Measurements from ENCODE around the gene NMT1. TPM values are rescaled to one million over a fixed set of nuclear protein-coding genes. Genes with fewer than 3 reads are reported as not detected.

The NMT1 gene
- total RNA-seq, 2 experiments from 2014 or later: 61.1 to 62.2 TPM

DNA sequence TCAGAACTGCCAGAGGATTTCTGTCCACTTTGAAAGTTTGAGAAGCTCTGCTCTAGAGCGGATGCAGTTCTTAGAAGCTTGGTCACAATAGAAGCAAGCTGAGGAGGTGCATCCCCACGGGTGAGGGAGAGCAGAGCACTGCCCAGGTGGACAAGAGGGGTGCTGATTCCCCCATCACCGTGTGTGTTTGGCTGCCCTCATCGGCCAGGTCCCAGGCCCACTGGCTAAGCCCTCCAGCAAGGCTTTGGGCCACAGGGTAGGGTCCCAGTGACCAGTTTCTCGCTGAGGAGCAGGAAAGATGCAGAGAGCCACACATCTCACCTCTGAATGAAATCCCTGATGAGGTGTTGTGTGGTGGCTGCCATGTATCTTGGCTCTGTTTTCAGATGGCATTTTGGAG is 26.9 kb downstream of the NMT1 start:
- no peaks in the 10 kb centered on the region for H3K4me1 Mint-ChIP-seq (ENCODE audit: low read depth)
- Histone ChIP-seq H3K4me1 (ENCODE audit: insufficient read depth, low read length) (no peaks in the 10 kb centered on the region), H3K4me3 (ENCODE audit: low read length) (no peak overlapping the region), H3K27me3 (ENCODE audit: control insufficient read depth in 1 of 2, insufficient read depth in 2 of 2, low read length in 2 of 2) (no peaks in the 10 kb centered on the region), H3K36me3 (ENCODE audit: insufficient read depth, low read length) (peaks cover 85% of the 10 kb centered on the region), H3K9me3 (ENCODE audit: control insufficient read depth in 1 of 2, insufficient read depth in 1 of 2, low read length in 2 of 2) (no peaks in the 10 kb centered on the region), H3K27ac (ENCODE audit: low read depth in 1 of 2, low read length in 2 of 2) (no peak overlapping the region)
- peaks cover 80% of the 10 kb centered on the region for H3K36me3 Mint-ChIP-seq (ENCODE audit: low read depth)
- ChIA-PET CTCF (no interaction called here), POLR2A (no interaction called here)
- TF ChIP-seq, protein P1, sequence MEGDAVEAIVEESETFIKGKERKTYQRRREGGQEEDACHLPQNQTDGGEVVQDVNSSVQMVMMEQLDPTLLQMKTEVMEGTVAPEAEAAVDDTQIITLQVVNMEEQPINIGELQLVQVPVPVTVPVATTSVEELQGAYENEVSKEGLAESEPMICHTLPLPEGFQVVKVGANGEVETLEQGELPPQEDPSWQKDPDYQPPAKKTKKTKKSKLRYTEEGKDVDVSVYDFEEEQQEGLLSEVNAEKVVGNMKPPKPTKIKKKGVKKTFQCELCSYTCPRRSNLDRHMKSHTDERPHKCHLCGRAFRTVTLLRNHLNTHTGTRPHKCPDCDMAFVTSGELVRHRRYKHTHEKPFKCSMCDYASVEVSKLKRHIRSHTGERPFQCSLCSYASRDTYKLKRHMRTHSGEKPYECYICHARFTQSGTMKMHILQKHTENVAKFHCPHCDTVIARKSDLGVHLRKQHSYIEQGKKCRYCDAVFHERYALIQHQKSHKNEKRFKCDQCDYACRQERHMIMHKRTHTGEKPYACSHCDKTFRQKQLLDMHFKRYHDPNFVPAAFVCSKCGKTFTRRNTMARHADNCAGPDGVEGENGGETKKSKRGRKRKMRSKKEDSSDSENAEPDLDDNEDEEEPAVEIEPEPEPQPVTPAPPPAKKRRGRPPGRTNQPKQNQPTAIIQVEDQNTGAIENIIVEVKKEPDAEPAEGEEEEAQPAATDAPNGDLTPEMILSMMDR (IDR thresholded peaks at IDR 0.05): no peak
- ATAC-seq (ENCODE audit: poor library complexity) (no peak), DNase-seq (no peak)
- H3K27me3 Mint-ChIP-seq: no peaks in the 10 kb centered on the region
- H3K27ac Mint-ChIP-seq: no peak overlapping the region
- H3K9me3 Mint-ChIP-seq: no peaks in the 10 kb centered on the region
- H3K4me3 Mint-ChIP-seq: no peak overlapping the region
- intact Hi-C loops (cut with DNase I, micrococcal nuclease): no loop called here

DNA sequence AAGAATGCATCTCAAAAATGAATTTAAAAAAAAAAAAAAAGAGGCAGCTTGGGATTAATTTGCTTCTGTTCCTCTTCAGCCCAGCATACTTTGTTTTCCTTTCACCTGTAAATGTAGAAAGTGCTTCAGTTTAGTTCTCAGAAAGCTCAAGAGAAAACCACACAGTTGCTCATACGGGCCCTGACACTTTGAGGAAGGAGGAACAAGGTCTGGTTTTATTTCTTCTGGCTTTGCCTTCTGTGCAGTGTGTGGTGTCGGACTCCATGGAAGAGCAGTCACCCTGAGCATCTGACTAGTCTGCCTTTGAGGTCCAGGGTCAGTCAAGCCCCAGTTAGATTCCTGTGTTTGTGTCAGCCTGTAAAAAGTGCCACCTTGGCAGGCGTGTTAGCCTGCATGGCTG is 27.6 kb downstream of the NMT1 start:
- TF ChIP-seq, protein P1 (IDR thresholded peaks at IDR 0.05): no peak
- Histone ChIP-seq H3K4me3 (ENCODE audit: low read length) (no peak overlapping the region), H3K27ac (ENCODE audit: low read depth in 1 of 2, low read length in 2 of 2) (no peak overlapping the region), H3K27me3 (ENCODE audit: control insufficient read depth in 1 of 2, insufficient read depth in 2 of 2, low read length in 2 of 2) (no peaks in the 10 kb centered on the region), H3K36me3 (ENCODE audit: insufficient read depth, low read length) (peaks cover 86% of the 10 kb centered on the region), H3K4me1 (ENCODE audit: insufficient read depth, low read length) (no peaks in the 10 kb centered on the region), H3K9me3 (ENCODE audit: control insufficient read depth in 1 of 2, insufficient read depth in 1 of 2, low read length in 2 of 2) (no peaks in the 10 kb centered on the region)
- ATAC-seq (ENCODE audit: poor library complexity): no peak
- Mint-ChIP-seq H3K4me1 (ENCODE audit: low read depth) (no peaks in the 10 kb centered on the region), H3K36me3 (ENCODE audit: low read depth) (peaks cover 82% of the 10 kb centered on the region), H3K4me3 (no peak overlapping the region), H3K27me3 (no peaks in the 10 kb centered on the region), H3K9me3 (no peaks in the 10 kb centered on the region), H3K27ac (no peak overlapping the region)
- CTCF ChIA-PET: interaction anchor here (0.9 kb wide), 1 partner anchor 18 kb away, joined by 3 read pairs; no protein-coding TSS in a partner anchor
- intact Hi-C loops (cut with DNase I, micrococcal nuclease): no loop called here
- POLR2A ChIA-PET: no interaction called here
- no peak for DNase-seq

DNA sequence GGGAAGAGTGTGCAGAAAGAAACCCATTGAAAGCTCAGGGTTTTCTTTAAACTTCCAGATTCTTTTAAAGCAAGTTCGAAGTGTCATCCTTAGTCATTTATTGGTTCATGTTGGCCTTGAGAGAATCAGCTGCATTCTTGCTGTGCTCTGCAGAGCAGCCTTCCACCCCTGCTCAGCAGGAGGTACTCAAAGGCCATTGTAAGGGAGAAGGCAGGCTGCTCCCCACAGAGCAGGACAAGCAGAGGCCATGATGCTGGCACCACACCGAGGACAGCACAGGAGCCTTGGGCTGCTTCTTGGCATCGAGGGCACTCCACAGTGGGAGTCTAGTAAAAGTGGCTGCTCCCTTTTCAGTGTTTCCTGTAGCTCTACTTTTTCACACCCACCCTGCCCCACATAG is 29.6 kb downstream of the NMT1 start:
- Histone ChIP-seq H3K36me3 (ENCODE audit: insufficient read depth, low read length) (peaks cover 91% of the 10 kb centered on the region), H3K27me3 (ENCODE audit: control insufficient read depth in 1 of 2, insufficient read depth in 2 of 2, low read length in 2 of 2) (no peaks in the 10 kb centered on the region), H3K4me1 (ENCODE audit: insufficient read depth, low read length) (no peaks in the 10 kb centered on the region), H3K4me3 (ENCODE audit: low read length) (no peak overlapping the region), H3K27ac (ENCODE audit: low read depth in 1 of 2, low read length in 2 of 2) (no peak overlapping the region), H3K9me3 (ENCODE audit: control insufficient read depth in 1 of 2, insufficient read depth in 1 of 2, low read length in 2 of 2) (no peaks in the 10 kb centered on the region)
- ATAC-seq (ENCODE audit: poor library complexity) (no peak), DNase-seq (no peak)
- POLR2A ChIA-PET: no interaction called here
- intact Hi-C loops (cut with DNase I, micrococcal nuclease): no loop called here
- CTCF ChIA-PET: no interaction called here
- Mint-ChIP-seq H3K36me3 (ENCODE audit: low read depth) (peaks cover 84% of the 10 kb centered on the region), H3K4me3 (no peak overlapping the region), H3K4me1 (ENCODE audit: low read depth) (no peaks in the 10 kb centered on the region), H3K27me3 (no peaks in the 10 kb centered on the region), H3K9me3 (no peaks in the 10 kb centered on the region), H3K27ac (no peak overlapping the region)
- TF ChIP-seq, protein P1 (IDR thresholded peaks at IDR 0.05): no peak
